Prostate gland (tissue), 2 donors: ENCODE results near the gene DNLZ.

Experiments used
- CTCF ChIP-seq, 4 experiments: fragments of 200-600 bp in 2 of 4; fragments of 450-650 bp in 2 of 4; sonication (generic) in 2 of 4; IDR thresholded peaks; 1 replicate in 3 of 4; 2 replicates in 1 of 4; pipeline ENCODE4 v1.5.1; 2016 to 2019; ENCODE audit warnings: antibody characterized with exemption in 4 of 4, mild to moderate bottlenecking in 2 of 4, moderate library complexity in 2 of 4
- POLR2A ChIP-seq: fragments of 450-650 bp; IDR thresholded peaks from one replicate; pipeline ENCODE4 v1.6.1; 2016; ENCODE audit warnings: antibody characterized with exemption, mild to moderate bottlenecking

GRCh38 chr9:136379891-136380290, 16.3 kb upstream of the DNLZ start:
- TF ChIP-seq CTCF (IDR thresholded peaks at IDR 0.05) (no peak), POLR2A (no peak)
